ENCODE results near the gene SHANK3.
"Not testable (repeated sequence)": the region's sequence is repeated elsewhere in the genome, so short reads cannot be mapped to it uniquely, and the experiment has no call there.

Gene SHANK3

DNA sequence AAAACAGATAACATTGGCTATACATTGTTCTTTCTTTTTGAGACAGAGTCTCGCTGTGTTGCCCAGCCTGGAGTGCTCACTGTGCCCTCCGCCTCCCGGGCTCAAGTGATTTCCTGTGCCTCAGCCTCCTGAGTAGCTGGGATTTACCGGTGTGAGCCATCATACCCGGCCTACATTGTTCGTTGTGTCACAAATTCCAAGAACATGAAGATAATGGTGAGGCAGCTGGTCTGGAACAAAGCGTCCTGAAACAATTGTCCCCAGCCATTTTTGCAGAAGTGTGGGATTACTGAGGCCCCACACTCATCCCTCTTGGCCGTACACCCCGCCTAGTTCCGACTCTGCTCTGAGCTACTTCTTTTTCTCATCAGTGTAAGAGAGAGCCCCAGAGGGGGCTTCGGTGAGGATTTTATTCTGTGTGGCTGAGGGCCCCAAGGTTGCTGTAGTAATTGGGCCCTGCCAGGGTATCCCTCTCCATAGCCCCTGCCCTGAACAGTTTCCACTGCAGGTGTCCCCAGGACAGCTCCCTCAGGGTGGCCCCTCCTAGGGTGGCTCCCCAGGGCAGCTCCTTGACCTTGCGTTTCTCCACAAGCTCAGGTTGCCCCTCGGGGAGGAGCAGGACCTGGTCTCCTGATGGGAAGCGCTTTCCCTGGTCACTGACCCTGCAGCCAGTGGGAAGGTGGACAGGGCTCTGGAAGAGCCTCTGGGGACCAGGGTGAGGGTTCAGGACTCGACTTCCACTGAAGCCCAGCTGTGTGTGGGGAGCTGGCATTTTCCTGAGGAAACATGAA lies 31.6 kb upstream of the SHANK3 start:
- no peak overlapping the region for H3K4me3 ChIP-seq (ENCODE audit: low read depth, low read length)
- DNase-seq (ENCODE audit: low read depth), result no peak
- TF ChIP-seq, protein P1, sequence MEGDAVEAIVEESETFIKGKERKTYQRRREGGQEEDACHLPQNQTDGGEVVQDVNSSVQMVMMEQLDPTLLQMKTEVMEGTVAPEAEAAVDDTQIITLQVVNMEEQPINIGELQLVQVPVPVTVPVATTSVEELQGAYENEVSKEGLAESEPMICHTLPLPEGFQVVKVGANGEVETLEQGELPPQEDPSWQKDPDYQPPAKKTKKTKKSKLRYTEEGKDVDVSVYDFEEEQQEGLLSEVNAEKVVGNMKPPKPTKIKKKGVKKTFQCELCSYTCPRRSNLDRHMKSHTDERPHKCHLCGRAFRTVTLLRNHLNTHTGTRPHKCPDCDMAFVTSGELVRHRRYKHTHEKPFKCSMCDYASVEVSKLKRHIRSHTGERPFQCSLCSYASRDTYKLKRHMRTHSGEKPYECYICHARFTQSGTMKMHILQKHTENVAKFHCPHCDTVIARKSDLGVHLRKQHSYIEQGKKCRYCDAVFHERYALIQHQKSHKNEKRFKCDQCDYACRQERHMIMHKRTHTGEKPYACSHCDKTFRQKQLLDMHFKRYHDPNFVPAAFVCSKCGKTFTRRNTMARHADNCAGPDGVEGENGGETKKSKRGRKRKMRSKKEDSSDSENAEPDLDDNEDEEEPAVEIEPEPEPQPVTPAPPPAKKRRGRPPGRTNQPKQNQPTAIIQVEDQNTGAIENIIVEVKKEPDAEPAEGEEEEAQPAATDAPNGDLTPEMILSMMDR (IDR thresholded peaks at IDR 0.05; ENCODE audit: low read depth, low read length, missing control alignments), result no peak

DNA sequence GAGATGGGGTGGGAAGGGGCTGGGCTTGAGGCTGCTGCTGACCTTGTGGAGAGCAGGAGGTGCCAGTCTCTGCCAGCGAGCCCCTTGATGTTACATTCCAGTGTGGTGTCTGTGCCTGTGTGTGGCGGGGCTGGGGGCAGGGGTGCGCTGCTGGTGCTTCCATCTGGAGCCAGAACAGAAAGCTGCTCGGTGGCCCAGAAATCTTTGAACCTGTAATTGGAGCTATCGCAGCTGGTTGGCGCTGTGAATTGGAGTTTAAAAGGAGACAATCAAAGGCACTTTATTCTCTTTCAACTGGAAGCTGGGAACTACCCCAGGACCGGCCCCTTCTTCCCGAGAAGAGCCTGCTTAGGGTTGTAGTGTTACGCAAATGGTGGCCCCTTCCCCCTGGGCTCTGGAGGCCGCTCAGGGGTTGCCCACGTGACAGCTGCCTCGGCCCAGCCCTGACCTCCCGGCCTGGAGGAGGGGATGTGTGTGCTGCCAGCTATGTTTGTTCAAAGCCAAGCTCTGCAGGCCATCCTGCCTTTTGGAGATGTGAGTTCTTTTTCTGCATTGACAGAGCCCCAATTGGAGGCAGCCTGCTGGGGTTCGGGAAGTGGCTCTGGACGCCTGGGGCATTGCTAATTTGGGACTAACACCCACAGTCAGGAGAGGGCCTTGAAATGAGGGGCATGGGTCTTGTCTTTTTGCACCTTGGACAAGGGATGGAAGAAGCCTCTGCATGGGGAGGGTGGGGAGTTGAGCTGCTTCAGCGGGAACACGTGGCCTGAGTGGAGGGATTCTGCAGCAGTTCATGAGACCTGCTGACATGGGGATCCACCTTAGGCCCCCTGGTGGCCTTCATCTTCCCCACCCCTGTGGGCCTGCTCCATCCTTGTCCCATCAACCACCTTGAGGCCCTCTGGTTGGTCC lies 30.7 kb upstream of the SHANK3 start:
- TF ChIP-seq, protein P1 (IDR thresholded peaks at IDR 0.05; ENCODE audit: low read depth, low read length, missing control alignments), result peak; percentile 40
- DNase-seq (ENCODE audit: low read depth), result no peak
- H3K4me3 ChIP-seq (ENCODE audit: low read depth, low read length), result no peak overlapping the region

DNA sequence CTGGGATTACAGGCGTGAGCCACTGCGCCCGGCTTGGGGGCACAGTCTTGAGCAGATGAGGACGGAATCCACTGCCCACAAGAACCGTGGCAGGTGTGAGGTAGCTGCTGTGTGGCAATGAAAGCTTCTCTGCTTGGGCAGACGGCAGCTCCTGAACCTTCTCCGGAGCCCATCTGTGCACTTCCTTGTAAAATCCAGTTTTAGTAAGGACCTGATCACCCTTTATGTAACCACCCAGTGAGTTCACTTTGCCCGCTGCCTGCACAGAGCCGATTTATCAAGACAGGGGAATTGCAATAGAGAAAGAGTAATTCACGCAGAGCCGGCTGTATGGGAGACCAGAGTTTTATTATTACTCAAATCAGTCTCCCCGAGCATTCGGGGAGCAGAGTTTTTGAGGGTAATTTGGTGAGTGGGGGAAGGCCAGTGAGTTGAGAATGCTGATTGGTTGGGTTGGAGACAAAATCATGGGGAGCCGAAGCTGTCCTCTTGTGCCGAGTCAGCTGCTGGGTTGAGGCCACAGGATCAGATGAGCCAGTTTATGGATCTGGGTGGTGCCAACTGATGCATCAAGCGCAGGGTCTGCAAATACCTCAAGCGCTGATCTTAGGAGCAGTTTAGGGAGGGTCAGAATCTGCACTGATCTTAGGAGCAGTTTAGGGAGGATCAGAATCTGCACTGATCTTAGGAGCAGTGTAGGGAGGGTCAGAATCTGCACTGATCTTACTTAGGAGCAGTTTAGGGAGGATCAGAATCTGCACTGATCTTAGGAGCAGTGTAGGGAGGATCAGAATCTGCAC lies 29.4 kb upstream of the SHANK3 start:
- DNase-seq (ENCODE audit: low read depth); H3K4me3 ChIP-seq (ENCODE audit: low read depth, low read length): not testable (repeated sequence)

DNA sequence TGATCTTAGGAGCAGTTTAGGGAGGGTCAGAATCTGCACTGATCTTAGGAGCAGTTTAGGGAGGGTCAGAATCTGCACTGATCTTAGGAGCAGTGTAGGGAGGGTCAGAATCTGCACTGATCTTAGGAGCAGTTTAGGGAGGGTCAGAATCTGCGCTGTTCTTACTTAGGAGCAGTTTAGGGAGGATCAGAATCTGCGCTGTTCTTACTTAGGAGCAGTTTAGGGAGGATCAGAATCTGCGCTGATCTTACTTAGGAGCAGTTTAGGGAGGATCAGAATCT lies 28.9 kb upstream of the SHANK3 start:
- not testable (repeated sequence) for H3K4me3 ChIP-seq (ENCODE audit: low read depth, low read length); DNase-seq (ENCODE audit: low read depth)

DNA sequence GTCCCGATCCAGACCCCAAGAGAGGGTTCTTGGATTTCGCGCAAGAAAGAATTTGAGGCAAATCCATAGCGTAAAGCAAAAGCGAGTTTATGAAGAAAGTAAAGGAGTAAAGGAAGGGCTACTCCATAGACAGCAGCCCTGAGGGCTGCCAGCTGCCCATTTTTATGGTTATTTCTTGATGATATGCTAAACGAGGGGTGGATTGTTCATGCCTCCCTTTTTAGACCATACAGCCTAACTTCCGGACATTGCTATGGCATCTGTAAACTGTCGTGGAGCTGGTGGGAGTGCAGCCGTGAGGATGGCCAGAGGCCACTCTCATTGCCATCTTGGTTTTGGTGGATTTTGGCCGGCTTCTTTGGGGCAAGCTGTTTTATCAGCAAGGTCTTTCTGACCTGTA lies 19.4 kb upstream of the SHANK3 start:
- no peak for DNase-seq (ENCODE audit: low read depth)
- TF ChIP-seq, protein P1 (IDR thresholded peaks at IDR 0.05; ENCODE audit: low read depth, low read length, missing control alignments), result no peak
- H3K4me3 ChIP-seq (ENCODE audit: low read depth, low read length), result no peak overlapping the region

DNA sequence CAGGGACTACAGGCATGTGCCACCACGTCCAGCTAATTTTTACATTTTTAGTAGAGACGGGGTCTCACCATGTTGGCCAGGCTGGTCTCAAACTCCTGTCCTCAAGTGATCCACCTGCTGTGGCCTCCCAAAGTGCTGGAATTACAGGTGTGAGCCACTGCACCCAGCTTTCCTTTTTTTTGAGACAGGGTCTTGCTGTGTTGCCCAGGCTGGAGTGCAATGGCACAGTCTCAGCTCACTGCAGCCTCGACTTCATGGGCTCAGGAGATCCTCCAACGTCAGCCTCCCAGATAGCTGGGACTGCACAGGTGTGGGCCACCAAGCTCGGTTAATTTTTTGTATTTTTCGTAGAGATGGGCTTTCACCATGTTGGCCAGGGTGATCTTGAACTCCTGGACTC lies 18.0 kb upstream of the SHANK3 start:
- H3K4me3 ChIP-seq (ENCODE audit: low read depth, low read length); DNase-seq (ENCODE audit: low read depth): not testable (repeated sequence)

DNA sequence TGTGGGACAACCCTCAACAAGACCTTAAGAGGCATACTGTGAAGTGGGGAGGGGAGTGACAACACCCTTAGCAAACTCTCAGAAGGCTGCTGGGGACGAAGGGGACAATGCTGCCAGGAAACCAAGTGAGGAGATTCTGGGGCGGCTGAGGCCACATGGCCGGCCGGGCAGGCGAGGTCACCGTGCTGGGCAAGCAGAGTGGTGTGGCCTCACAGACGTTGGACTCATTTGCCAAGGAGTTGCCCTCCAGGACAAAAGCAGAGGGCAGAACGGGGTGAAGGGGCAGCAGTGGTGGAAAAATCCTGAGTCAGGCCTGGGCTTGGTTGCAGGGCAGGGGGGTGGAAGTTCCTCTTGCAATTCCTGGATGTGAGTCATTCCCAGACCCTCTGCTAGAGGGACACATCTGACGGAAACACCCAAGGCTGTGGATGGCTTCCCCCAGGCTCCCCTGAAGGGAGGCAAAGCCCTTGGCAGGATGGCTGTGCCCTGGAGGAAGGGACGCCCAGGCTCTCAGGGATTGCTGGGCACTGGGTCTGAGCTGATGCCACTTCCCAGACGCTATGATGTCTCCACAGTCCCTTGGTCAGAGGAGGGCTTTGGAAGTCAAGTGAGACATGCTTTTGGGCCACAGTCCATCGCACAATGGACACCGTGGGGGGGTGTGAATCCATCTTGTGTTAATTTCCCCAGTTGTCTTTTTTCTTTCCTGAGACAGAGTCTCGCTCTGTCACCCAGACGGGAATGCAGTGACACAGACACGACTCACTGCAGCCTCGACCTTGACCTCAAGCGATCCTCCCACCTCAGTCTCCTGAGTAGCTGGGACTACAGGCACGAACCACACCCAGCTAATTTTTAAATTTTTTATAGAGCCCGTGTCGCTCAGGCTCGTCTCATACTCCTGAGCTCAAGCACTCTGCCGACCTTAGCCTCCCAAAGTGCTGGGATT lies 16.2 kb upstream of the SHANK3 start:
- no peak for DNase-seq (ENCODE audit: low read depth)
- TF ChIP-seq, protein P1 (IDR thresholded peaks at IDR 0.05; ENCODE audit: low read depth, low read length, missing control alignments), result no peak
- no peak overlapping the region for H3K4me3 ChIP-seq (ENCODE audit: low read depth, low read length)
